Posterior vena cava (tissue), 2 donors: ENCODE results near the gene FBXO34. TPM values are rescaled to one million over a fixed set of nuclear protein-coding genes. Genes with fewer than 3 reads are reported as not detected.
"Not testable (repeated sequence)": the region's sequence is repeated elsewhere in the genome, so short reads cannot be mapped to it uniquely, and the experiment has no call there.

Source experiments
- DNase-seq: peaks from one replicate; pipeline ENCODE4 v3.0.0-alpha.2; 2020; ENCODE audit warnings: low spot score
- intact Hi-C, 2 donors: fragments of 100-400 bp; cut with DNase I; formaldehyde crosslinking; loops; one replicate each; pipeline versions ENCODE4 v1.14.1 to v1.14.2; 2022 to 2023
- total RNA-seq, 2 donors: library from RNA; stranded (reverse); fragmentation: NEBNext Ultra II Directional; extraction: Animal tissue kit (Norgen Biotek cat#: 25700); gene quantifications; one replicate each; pipeline ENCODE4 v1.2.1, GENCODE V29; 2021
- donor health status: DM: yes; HTN: yes; CAD: no.
- donor health status: DM: yes; HTN: yes; CAD: no.

FBXO34 gene
- total RNA-seq, 2 donors from 2014 or later: 15.4 to 20.5 TPM

DNA sequence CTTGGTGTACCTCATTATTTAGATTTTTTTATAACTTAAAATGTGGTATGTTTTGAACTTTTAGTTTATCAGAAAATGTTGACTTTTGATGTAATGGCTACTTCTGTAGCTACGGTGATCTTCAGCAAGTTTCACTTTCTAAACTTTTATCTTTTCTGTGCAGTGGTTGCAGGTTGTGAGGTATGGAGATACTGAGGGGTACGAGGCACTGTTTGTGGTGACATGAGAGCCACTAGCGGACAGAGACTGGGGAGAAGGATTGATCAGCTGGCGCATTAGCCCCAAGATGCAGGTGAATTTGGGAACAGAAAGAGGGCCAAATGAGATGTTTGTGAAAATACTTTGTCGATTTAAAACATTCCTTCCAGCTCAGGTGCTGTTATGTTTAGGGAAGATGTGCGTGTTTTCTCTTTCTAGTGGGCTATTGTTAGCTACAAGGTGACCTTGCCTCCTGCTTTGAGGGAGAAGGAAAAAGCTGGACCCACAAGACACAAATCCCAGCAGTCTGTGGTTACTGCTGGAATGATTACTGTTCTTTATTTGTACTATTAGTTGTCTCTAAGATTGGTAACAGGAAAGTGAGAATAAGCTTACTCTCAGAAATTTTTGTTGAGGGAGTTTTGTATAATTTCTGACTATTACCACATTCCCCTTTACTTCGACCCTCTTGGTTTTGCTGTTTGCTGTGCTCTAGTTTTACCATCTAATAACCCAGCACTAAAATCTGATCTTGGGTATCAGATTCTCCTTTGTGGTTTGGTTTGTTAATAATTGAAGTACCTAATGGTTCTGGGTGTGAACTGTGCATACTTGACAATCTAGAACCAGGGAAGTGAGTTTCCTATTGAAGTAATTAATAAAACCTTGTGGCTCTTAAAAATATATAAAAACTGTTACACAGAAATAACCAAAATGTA is 61.7 kb downstream of the FBXO34 start:
- intact Hi-C loops: no loop called here
- no peak for DNase-seq

DNA sequence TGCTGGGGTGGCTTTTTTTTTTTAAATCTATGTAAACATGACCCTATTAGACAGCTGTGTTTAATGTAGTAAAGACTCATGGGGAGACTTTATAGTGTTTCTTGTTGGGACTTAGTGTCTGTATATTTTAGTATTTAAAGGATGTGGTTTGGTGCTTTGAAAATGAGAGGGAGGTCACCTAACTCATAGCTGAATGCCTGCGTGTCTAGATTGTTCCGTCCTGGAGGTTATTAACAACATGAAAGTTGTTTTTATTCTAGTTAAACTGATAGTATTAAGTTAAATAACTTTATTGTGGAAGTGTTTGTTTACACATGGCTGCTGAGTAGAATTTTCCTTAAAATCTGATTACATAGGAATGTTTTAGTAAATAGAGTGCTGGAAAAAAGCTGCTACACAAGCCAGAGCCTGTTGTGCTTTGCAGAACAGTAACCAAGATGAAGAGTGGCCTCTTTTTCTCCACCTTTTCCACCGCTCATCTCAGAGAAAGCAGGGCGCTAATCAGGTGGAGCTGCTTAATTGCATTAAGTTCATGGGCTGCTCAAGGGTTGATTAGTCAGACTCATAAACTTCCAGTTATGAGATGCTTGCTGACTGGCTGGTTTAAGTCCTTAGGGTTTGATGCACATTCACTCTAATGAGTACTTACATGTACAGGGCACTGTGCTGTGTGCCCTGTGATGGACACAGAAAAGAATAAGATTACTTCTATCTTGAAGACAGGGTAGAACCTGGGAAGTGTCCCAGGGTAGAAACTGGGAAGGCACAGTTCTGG is 62.7 kb downstream of the FBXO34 start:
- no peak for DNase-seq
- intact Hi-C loops: no loop called here

GRCh38 chr14:55336162-55336561 is 64.9 kb downstream of the FBXO34 start:
- intact Hi-C loops: no loop called here
- no peak for DNase-seq

GRCh38 chr14:55336691-55337090 is 65.5 kb downstream of the FBXO34 start:
- no peak for DNase-seq
- intact Hi-C loops: no loop called here

- intact Hi-C loops: no loop called here
- DNase-seq: no peak
These were observed 68.5 kb downstream of the FBXO34 start for GRCh38 chr14:55339770-55340169.

DNA sequence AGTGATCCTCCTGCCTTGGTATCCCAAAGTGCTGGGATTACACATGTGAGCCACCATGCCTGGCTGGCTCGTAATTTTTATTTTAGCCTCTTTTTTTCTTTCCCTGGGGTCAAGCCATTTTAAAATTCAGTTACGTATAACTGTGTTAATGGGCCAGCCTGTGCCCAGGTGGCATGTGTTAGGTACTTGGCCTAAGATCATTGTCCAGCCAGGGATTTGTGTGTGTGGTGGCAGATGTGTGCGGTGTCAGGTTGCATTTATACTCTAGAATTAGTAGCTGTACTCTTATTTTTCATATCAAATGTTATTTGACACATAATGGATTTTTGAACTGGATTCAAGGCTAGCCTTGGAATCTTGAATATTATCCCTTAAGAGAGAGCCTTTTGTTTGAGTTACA is 69.3 kb downstream of the FBXO34 start:
- no peak for DNase-seq
- intact Hi-C loops: no loop called here

- intact Hi-C loops: no loop called here
These were observed 70.6 kb downstream of the FBXO34 start for GRCh38 chr14:55341781-55342180.

DNA sequence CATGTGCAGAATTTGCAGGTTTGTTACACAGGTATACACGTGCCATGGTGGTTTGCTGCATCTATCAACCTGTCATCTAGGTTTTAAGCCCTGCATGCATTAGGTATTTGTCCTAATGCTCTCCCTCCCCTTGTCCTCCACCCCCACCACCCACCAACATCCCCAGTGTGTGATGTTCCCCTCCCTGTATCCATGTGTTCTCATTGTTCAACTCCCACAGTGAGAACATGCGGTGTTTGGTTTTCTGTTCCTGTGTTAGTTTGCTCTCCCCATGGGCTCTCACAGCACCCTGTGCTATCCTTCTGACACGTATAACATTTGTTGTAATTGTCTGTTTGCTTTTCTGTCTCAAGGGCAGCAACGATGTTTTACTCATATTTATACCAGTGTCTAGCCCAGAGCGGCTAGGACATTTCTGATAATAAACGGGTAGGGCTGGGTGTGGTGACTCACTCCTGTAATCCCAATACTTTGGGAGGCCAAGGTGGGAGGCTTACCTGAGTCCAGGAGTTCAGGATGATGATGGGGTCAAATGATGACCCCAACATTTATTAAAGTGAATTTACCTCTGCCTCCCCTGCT is 73.5 kb downstream of the FBXO34 start:
- intact Hi-C loops, DNase-seq: not testable (repeated sequence)

More at GRCh38 chr14:55341781-55342180, 70.6 kb downstream of the FBXO34 start:
- DNase-seq: no peak

GRCh38 chr14:55347040-55347439 is 75.8 kb downstream of the FBXO34 start:
- no peak for DNase-seq
- intact Hi-C loops: no loop called here

DNA sequence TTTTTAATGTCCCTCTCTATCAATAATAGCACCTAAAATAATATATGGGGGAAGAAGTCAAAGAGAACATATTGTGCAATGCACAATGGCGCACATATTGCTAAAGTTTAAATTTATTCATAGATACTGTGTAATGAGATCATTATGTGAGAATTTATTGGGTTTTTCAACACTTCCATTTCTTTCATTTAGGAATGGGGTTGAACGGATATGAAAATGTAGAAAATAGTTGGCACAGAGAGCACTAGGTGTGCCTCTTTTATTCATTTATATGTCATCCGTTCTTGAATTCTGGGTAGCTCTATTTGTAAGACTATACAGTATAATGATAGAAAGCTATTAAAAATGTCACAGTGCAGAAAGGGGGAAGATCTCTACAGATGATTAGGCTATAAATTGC is 76.5 kb downstream of the FBXO34 start:
- intact Hi-C loops: no loop called here
- DNase-seq: no peak

- intact Hi-C loops: no loop called here
- no peak for DNase-seq
These were observed 77.7 kb downstream of the FBXO34 start for GRCh38 chr14:55348766-55349453.

- intact Hi-C loops: no loop called here
- no peak for DNase-seq
These were observed 78.3 kb downstream of the FBXO34 start for GRCh38 chr14:55349565-55349964.

- intact Hi-C loops: loop anchor here in 1 of 2 donors (10.0 kb wide), 1 partner anchor 96 kb away; no protein-coding TSS in a partner anchor
- no peak for DNase-seq
These were observed 79.2 kb downstream of the FBXO34 start for GRCh38 chr14:55350461-55350860.

DNA sequence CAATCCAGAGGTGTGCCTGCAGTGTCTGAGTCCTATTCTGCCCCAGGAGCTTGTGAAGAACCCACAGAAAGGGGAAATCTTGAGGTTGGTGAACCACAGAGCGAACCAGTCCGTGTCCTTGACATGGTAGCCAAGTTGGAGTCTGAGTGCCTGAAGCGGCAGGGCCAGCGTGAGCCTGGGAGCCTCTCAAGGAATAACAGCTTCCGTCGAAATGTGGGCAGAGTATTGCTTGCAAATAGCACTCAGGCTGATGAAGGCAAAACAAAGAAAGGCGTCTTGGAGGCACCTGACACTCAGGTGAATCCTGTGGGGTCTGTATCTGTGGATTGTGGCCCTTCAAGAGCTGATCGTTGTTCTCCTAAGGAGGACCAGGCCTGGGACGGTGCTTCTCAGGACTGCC is 79.9 kb downstream of the FBXO34 start:
- DNase-seq: no peak
- intact Hi-C loops: loop anchor here in 1 of 2 donors (10.0 kb wide), 1 partner anchor 96 kb away; no protein-coding TSS in a partner anchor

GRCh38 chr14:55352201-55352600 is 81.0 kb downstream of the FBXO34 start:
- intact Hi-C loops: loop anchor here in 1 of 2 donors (10.0 kb wide), 1 partner anchor 97 kb away; no protein-coding TSS in a partner anchor

GRCh38 chr14:55353686-55354467 is 82.7 kb downstream of the FBXO34 start:
- DNase-seq: no peak
- intact Hi-C loops: loop anchor here in 1 of 2 donors (10.0 kb wide), 1 partner anchor 99 kb away; no protein-coding TSS in a partner anchor

More at GRCh38 chr14:55352201-55352600, 81.0 kb downstream of the FBXO34 start:
- DNase-seq: no peak

- no peak for DNase-seq
- intact Hi-C loops: loop anchor here in 1 of 2 donors (10.0 kb wide), 1 partner anchor 100 kb away; no protein-coding TSS in a partner anchor
These were observed 83.3 kb downstream of the FBXO34 start for GRCh38 chr14:55354500-55354899.

DNA sequence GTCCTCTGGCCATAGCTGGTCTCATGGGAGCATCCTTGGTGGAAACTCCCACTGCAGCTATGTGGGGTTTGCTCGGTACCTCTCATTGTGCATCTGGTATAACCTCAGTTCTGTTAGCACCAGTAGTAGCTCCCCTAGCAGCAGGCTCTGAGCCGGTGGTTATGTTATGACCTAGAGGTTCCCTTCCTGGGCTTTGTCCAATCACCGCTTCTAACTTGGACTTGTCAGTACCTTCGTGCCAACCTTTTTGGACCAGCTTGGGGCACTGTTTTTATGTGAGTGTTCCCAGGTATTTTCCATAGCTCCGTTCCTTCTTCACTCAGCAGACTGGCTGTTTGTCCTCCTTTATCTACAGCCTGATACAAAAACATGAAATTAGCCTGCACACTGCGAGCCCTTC is 84.7 kb downstream of the FBXO34 start:
- no peak for DNase-seq
- intact Hi-C loops: loop anchor here in 1 of 2 donors (10.0 kb wide), 1 partner anchor 101 kb away; no protein-coding TSS in a partner anchor
